Kidney glomerular epithelial cell (primary cell): ENCODE data around the gene SLC25A26.
"Not testable (repeated sequence)": the region's sequence is repeated elsewhere in the genome, so short reads cannot be mapped to it uniquely, and the experiment has no call there.

Experiments used
- DNase-seq: peaks from one replicate; lab custom pipeline; 2025; lab: John Stamatoyannopoulos, UW

The SLC25A26 gene, protein sequence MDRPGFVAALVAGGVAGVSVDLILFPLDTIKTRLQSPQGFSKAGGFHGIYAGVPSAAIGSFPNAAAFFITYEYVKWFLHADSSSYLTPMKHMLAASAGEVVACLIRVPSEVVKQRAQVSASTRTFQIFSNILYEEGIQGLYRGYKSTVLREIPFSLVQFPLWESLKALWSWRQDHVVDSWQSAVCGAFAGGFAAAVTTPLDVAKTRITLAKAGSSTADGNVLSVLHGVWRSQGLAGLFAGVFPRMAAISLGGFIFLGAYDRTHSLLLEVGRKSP

DNA sequence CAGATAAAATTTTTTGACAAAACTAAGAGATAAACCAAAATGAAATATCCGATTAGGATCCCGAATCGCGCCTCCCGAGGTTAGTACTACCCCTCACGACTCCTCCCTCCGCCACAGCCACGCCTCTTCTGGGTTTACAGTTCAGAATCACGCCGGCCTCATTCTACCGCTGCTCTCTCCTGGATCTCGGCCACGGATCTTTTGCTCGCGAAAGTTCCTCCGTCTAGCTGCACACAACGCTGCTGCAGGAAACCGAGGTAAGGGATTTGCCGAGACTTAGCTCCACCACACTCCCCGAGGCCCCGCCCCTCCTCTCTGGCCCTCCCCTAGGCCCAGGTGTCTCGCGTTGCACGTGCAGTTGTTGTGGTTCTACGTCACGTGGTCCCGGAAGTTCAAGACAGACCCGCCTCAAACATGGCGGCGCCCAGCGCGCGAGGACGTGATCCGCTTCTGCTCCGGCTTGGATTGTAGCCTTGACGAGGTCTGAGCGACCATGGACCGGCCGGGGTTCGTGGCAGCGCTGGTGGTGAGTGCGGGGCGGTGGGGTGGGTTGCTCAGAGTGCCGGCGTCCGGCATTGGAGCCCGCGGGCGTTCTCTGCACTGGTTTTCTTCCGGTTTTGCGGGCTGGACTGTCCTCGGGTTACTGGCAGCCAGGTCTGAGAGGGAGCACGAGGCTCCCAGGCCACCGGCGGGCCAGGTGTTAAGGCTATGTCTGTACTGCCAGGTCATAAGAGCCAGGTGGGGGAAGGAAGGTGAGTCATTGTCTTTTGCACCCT, at the start of gene SLC25A26:
TSS of gene SLC25A26 (plus strand) at position 400 of the 776 bp plus-strand sequence. CDS start at position 494, 94 bp downstream.
- peak; percentile 95 for DNase-seq

DNA sequence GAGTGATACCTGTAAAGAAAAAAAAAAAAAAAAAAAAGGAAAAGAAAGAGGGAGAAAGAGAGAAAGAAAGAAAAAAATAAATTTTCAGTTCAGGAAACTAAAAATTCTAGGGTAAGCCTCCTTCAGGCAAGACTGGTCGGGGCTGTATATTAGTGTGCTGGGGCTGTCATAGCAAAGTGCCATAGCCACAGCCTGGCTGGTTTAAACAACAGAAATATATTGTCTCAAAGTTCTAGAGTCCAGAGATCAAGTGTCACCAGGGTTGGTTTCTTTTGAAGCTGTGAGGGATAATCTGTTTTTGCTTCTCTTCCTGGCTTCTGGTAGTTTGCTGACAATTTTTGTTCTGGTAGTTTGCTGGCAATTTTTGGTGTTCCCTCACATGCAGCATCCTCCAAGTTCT, 48.4 kb upstream of the SLC25A26 start:
- DNase-seq: no peak

DNA sequence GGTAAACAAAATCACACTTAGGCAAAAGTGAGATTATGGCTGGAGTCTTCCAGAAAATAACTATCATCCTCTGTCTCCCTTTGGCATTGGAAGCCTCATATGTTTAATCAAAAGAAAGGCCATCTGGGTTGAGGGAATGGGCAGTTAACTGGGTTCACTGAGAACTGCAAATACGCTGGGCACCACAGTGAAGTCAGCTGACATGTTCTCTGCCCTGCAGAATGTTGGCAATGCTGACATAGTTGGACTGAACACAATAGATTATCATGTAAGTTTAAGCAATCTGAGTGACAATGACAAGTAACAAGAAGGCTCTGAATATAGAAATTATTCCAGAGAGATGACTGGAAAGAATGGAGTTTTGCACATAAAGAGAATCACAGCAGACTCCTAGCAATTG, 43.8 kb upstream of the SLC25A26 start:
- DNase-seq: no peak

DNA sequence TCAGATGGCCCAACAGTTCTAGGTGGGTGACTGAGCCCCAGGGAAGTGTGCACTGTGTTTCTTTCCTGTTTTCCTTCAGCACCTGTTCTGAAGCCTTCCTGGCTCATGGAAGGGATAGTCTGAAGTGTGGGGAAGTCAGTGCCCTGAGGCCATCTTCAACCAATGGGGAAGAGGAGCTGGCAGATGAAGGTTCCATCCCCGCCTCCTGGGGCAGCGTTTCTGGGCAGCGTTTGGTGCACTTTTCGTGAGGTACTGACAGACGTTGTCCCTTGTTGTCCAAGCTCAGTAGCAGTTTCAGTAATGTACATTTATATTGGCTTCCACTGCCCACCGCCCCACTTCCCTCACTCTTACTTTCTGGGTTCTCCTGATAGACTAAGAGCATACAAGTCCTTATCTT, 42.6 kb upstream of the SLC25A26 start:
- DNase-seq: no peak

DNA sequence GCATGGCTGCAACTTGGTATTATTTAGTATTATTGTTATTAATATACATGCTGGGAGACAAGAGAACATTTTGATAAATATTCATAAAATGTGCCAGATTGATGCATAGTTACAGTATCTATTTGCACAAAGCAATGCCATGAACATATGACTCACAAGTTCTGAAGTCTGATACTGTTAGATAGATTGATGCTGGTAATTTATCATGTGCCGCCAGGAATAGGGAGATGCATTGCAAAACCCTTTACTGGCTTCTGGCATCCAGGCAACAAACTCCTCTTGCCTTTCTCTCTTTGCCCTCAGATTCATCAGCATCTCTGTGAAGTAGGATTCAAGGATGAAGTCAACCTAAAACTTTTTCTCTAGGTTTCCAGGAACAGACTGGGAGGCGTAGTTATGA, 41.0 kb upstream of the SLC25A26 start:
- no peak for DNase-seq

DNA sequence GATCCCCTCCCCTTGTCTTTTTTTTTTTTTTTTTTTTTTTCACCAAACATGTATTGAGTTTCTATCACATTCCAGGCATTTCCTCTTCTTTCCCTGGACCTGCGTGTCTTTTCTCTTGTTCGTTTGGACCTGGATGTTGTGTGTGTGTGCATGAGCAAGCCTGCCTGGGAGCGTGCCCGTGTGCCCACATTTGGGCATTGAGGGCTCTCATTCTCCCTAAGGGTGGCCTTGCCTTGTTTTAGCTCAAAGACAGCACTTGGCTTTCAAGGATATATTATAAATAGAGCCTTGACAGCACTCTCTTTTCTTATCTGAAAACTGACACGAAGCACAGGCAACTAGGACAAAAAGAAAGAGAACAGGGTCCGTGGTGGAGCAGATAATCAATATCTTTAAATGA, 39.0 kb upstream of the SLC25A26 start:
- no peak for DNase-seq

DNA sequence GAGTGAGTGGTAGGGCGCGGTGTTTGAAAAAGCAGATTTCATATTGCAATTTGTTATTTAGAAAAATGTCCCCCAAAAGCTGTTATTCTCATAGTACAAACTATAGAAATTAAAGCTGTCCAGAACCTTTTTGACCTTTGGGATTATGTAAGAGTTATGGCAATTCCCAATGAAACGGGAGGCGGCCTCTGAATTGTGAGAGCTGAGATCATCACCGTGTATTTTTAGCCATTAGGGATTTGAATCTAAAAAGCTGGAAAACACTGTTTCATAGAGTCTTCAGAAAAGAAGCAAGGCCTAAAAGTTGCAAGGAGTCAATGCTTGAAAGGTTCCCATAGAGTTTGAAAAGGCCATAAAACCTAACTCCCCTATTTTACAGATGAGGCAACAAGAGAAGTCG, 38.6 kb upstream of the SLC25A26 start:
- DNase-seq: no peak

DNA sequence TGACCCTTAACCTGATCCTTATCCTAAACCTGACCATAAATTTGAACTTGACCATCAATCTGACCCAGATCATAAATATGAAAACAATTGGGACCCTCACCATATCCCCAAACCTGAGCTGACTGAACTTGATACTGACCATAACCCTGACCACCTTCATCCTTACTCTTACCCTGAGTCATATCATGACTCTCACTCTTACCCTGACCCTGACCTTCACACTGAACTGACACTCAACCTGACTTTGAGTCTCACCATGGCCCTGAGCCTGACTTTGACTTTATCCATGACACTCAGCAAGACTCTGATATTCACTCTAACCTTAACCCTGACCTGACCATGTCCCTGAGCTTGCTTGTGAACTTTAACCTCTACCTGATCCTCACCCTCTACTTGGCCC, 34.3 kb upstream of the SLC25A26 start:
- DNase-seq: no peak

DNA sequence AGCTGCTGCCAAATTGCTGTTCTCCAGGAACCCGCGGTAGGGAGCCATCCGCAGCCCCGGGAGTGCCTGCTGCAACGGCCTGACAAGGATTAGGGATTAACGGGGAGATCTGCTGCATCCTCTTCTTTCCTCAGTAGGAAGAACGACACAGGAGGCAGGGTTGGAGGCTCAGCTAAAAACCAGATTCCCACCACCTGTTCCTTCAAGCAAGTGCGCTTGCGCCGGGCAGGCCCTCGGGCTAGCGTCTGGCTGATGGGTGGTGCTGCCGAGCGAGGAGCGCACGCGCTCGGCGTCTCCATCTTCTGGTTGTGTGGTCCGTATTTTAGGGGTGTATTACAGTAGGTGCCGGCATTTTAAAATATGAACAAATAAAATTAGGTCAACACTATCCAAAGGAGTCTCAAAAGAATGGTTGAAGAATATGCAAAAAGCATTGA, 25.4 kb upstream of the SLC25A26 start:
- DNase-seq: peak; percentile 38

DNA sequence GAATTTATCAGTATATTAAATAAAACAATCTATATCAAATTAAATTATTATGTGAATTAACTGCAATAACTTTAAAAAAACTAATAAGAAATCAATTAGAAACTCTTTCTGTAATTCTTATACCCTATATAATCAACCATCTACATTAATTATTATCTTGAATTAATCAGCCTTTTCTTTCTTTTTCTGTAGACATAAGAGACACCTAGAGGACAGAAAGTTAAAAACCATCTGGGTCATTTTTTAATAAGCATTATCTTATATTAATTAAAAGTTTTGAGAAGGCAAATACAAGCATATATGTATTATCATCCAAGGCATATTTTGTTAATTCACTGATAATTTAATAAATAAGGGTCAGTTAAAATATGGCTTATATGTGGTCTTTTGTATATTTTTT, 24.2 kb upstream of the SLC25A26 start:
- DNase-seq: no peak

DNA sequence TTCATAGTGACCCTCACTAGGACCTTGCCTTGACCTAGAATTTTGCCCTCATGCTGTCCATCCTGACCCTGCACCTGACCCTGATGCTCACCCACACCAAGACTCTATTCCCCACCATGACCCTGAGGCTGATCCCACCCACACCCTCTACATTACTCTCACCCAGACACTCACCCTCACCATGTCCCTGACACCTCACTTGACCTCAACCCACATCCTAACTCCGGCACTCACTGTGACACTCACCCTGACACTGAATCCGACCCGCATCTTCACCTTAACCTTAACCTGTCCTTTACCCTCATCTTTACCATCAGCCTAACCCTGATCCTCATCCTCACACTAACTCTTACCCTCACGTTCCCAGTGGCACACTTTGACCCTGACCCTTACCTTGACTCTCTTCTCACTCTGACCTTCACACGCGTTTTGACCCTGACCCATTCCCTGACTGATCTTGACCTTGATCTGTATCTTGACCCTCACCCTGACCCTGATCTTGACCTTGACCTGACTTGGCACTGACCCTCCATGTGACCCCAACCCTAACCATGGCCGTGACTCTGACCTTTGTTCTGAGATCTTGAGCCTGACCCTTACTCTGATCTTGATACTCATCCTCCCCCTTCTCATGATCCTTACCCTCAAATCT, 22.2 kb upstream of the SLC25A26 start:
- no peak for DNase-seq

DNA sequence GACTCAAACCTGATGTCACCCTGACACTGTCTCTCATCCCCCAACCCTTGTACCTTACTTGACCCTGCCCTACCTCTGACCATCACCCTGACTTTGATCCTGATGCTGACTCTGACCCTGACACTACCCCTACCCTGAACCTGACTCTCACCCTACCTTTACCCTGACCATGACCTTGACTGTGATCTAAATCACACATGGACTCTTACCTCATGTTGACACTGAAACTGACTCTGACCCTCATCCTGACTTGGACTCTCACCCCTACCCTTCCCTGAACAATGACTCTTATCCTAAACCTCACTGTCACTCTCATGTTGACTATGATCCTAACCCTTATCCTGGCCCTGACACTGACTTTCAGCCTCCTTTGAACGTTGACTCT, 21.7 kb upstream of the SLC25A26 start:
- DNase-seq: no peak

DNA sequence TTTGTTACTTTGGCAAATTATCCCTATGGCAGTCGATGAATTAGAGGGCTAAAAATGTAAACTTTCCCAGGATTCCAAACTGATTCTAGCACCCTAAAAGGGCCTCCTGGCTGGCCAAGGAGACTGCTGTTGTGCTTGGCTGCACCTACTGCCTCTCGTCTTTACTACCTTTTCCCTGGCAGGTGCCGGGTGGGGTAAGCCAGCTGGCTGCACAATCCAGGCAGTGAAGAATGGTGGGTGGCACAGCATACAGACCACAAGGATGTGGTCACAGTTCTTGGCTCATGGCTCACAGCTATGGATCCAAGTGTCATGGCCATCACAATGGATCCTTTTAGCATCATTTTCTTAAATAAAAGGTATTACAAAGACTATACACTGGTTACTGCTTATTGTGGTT, 20.7 kb upstream of the SLC25A26 start:
- DNase-seq: no peak

DNA sequence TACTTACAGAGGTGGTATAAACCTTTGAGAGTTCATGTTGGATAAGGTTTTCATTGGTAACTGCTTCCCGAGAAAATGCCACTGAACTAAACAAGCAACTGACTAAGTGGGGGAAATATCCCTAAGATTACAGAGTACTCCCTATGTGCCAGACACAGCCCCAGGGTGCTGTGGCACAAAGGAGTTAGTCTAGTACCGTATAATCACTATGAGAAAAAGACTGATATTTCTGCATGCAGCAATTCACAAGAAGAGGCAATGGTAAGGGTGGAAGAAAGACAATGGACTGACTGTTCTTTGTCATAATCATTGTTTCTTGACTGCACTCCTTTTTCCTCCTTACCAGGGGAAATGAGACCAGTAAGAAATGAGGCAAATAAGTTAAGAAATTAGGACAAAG, 20.0 kb upstream of the SLC25A26 start:
- no peak for DNase-seq

DNA sequence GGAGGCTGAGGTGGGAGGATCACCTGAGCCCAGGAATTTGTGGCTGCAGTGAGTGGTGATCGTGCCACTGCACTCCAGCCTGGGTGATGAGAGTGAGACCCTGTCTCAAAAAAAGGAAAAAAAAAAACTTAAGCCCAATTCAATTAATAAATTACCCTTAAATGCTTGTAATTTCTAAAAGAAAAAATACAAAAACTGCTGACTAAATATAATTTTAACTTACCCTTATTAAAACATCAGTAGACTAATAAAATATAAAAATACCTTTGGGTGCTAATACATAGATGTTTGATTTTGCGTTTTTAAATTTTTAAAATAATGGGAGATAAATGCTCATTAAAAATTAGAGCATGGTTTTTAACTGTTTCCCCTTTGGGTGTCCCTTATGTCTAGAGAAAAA, 17.5 kb upstream of the SLC25A26 start:
- no peak for DNase-seq

DNA sequence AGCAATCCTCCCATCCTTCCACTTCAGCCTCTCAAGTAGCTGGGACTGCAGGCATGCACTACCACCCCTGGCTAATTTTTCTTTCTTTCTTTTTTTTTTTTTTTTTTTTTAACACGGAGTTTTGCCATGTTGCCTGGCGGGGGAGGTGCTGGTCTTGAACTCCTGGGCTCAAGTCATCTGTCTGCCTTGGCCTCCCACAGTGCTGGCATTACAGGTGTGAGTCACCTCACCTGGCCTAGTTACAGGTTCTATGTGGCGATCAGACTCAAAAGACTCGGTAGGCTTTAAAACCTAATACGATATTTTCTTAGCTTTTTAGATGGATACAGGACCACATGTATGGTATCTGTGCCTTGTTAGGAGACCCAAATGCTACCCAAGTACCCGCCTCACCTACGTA, 14.0 kb upstream of the SLC25A26 start:
- no peak for DNase-seq

DNA sequence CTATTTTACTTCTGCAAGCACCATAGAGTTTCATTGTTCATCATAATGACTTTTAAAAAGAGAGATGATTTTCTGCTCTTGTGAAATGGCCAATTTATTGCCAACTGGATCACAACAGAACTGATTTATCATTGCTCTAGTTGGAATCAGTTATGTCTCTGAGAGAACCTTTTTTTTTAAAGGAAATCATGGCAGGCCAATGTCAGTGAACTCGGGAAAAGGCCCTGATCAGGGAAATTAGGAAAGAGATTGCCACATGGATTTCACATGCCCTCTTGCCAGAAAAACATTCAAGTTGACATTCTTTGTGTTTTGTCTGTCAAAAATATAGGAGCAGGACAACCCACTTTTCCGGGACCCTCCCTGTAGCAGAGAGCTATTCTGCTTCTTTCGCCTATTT, 12.6 kb upstream of the SLC25A26 start:
- no peak for DNase-seq

DNA sequence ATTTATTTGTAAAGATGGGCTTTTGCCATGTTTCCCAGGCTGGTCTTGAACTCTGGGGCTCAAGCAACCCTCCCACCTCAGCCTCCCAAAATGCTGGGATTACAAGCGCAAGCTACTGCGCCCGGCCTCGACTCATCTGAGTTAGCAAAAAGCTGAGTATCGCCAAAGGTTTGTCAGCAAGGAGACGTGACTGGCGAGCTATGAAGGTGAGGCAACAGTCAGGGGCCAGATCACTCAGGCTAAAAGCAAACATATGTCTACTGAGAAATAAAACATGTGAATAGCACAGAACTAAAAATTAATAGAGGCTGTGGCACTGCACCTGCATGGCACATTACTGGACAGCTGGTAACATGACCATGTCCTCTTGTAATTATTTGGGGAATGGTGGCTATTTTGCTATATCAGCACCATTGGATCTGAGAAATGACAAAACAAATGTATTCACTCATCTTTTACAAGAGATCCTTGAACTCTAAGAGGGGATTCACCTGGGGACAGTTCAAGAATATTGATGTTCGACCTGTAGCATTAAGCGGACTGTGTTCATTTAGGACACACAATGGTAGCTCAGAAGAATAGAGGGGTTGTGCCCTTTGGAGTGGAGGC, 10.0 kb upstream of the SLC25A26 start:
- DNase-seq: no peak

DNA sequence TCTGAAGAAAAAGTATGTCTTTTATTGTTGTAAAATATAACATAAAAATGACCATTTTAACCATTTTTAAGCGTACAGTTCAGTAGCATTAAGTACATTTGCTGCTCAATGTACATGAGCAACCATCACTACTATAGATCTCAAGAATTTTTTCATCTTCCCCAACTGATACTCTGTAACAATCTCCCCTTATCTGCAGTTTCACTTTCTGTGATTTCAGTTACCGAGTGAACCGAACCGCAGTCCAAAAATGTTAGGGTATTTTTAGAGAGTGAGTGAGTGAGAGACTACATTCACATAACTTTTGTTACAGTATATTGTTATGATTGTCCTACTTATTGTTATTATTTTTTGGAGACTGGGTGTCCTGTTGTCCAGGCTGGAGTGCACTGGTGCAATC, 9.0 kb upstream of the SLC25A26 start:
- no peak for DNase-seq

DNA sequence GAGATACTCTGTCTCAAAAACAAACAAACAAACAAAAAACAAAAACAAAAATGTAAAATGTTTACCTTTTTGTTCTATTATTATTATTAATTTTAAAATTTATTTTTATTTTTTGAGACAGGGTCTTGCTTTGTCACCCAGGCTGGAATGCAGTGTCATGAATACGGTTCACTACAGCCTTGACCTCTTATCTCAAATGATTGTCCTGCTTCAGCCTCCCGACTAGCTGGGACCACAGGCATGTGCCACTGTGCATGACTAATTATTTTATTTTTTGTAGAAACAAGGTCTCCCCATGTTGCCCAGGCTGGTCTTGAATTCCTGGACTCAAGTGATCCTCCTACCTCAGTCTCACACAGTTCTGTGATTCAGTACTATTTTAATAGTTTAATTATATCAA, 5.7 kb upstream of the SLC25A26 start:
- DNase-seq: no peak

DNA sequence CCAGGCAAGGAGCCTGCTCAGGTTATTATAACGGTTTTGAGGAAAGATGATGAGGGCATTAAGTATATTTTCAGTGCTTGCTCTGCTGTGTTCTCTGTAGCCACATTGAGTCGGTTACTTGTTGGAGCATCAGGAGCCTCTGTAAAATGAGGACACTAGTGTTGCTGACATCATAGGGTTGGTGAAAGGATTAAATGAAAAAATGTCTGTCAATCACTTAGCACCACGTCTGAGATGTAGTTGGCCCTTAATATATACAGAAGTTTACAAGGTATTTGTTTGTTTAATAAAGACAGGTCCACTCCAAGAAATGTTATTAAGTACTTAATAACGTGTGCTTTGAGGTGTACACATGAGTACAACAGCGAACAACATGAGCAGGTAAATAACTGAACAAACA, 735 bp upstream of the SLC25A26 start:
- DNase-seq: no peak

DNA sequence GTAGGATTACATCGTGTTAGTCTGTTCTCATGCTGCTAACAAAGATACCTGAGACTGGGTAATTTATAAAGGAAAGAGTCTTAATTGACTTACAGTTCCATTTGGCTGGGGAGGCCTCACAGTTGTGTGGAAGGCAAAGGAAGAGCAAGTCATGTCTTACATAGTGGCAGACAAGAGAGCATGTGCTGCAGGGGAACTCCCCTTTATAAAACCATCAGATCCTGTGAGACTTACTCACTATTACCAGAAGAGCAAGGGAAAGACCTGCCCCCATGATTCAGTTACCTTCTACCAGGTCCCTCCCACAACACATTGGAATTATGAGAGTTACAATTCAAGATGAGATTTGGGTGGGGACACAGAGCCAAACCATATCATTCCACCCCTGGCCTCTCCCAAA, 3.4 kb downstream of the SLC25A26 start:
- DNase-seq: no peak

DNA sequence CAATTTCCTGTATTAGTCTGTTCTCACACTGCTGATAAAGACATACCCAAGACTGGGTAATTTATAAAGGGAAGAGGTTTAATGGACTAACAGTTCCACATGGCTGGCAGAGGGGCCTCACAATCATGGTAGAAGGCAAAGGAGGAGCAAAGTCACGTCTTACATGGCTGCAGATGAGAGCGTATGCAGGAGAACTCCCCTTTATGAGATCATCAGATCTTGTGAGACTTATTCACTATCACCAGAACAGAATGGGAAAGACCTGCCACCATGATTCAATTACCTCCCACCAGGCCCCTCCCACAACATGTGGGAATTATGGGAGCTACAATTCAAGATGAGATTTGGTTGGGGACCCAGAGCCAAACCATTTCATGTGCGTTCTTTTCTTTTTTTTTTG, 5.3 kb downstream of the SLC25A26 start:
- DNase-seq: not testable (repeated sequence)
